ENCODE measurements around the gene CLDN15. TPM values are rescaled to one million over a fixed set of nuclear protein-coding genes. Genes with fewer than 3 reads are reported as not detected.

The CLDN15 gene
- total and polyA plus RNA-seq, 2 donors from 2014 or later: 11.9 to 13.3 TPM

DNA sequence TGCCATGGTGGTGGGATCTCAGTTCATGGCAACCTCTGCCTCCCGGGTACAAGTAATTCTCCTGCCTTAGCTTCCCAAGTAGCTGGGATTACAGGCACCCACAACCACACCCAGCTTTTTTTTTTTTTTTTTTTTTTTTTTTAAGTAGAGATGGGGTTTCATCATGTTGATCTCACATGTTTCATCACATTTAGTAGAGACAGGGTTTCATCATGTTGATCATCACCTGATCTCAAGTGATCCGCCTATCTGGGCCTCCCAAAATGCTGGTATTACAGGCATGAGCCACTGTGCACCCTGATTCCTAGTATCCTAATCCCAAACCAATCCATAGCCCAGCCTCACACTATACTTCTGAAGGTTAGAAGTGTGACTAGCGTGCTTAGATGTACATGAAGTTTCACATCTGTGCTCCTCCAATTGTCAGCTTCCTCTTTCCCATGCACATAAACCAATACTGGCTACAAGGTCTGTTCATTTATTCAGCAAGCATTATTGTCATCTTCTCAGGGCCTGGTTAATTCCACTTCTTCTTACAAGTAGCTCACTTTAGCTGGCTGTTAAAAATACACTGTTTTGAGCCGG is 50.7 kb downstream of the CLDN15 start:
- H3K9ac ChIP-seq (ENCODE audit: low read length in 3 of 3): no peak overlapping the region
- intact Hi-C loops (cut with DNase I): no loop called here
- no peaks in the 10 kb centered on the region for H3K9me3 ChIP-seq (ENCODE audit: control insufficient read depth in 2 of 3, insufficient read depth in 1 of 3, low read length in 3 of 3)
- DNase-seq: no peak
- TF ChIP-seq, protein P1, sequence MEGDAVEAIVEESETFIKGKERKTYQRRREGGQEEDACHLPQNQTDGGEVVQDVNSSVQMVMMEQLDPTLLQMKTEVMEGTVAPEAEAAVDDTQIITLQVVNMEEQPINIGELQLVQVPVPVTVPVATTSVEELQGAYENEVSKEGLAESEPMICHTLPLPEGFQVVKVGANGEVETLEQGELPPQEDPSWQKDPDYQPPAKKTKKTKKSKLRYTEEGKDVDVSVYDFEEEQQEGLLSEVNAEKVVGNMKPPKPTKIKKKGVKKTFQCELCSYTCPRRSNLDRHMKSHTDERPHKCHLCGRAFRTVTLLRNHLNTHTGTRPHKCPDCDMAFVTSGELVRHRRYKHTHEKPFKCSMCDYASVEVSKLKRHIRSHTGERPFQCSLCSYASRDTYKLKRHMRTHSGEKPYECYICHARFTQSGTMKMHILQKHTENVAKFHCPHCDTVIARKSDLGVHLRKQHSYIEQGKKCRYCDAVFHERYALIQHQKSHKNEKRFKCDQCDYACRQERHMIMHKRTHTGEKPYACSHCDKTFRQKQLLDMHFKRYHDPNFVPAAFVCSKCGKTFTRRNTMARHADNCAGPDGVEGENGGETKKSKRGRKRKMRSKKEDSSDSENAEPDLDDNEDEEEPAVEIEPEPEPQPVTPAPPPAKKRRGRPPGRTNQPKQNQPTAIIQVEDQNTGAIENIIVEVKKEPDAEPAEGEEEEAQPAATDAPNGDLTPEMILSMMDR (IDR thresholded peaks at IDR 0.05; ENCODE audit: borderline replicate concordance, extremely low read depth, insufficient read depth): no peak
- no peaks in the 10 kb centered on the region for H3K27me3 ChIP-seq (ENCODE audit: control insufficient read depth, insufficient read depth, low read length)
- no peaks in the 10 kb centered on the region for H3K4me1 ChIP-seq (ENCODE audit: control insufficient read depth in 2 of 3, insufficient read depth in 2 of 3, low read depth in 1 of 3, low read length in 3 of 3)
- FAIRE-seq: no peak
- no peaks in the 10 kb centered on the region for H3K36me3 ChIP-seq (ENCODE audit: control insufficient read depth in 2 of 3, insufficient read depth in 3 of 3, low read length in 3 of 3)
- H3K27ac ChIP-seq (ENCODE audit: low read depth in 2 of 2, low read length in 2 of 2): no peak overlapping the region
- H3K4me3 ChIP-seq (ENCODE audit: low read length in 3 of 3): no peak overlapping the region

DNA sequence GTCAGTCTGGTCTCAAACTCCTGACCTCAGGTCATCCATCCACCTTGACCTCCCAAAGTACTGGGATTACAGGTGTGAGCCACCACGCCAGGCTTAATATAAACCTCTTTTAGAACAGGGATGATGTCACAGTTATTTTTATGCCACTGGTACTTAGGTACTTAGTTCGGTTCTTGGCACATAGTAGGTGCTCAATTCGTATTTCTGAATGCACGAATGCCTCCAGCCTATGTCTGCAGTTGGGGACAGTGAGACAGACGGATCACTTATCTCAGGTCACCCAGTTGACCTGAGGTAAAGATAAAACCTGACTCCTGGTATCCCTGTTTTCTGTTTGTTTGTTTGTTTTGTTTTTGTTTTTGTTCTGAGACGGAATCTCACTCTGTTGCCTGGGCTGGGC is 51.4 kb downstream of the CLDN15 start:
- intact Hi-C loops (cut with DNase I): no loop called here

DNA sequence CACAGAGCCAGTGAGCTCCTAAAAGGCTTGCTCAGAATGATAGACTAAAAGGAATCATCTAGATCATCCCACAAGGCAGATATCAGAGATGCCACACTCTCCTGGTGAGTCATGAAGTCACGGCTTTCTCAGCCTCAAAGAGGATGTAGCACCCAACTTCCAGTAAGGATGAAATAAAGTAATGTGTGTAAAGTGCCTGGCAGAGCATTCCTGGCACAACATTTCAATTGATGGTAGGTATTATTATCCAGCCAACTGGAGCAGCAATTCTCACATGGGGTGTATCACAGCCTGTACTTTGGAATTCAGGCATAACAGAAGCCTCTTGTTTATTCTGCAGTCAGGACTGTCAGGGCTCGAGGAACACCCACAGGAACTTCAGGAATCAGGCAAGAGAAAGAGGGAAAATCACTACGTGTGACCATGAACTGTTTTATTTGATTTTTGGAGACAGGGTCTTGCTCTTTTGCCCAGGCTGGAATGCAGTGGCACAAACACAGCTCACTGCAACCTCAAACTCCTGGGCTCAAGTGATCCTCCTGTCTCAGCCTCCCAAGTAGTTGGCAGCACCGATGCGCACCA is 52.3 kb downstream of the CLDN15 start:
- no peak for FAIRE-seq

More for the DNA sequence above, 51.4 kb downstream of the CLDN15 start:
- no peak overlapping the region for H3K27ac ChIP-seq (ENCODE audit: low read depth in 2 of 2, low read length in 2 of 2)
- FAIRE-seq (no peak), DNase-seq (no peak)
- H3K9me3 ChIP-seq (ENCODE audit: control insufficient read depth in 2 of 3, insufficient read depth in 1 of 3, low read length in 3 of 3): no peaks in the 10 kb centered on the region
- H3K36me3 ChIP-seq (ENCODE audit: control insufficient read depth in 2 of 3, insufficient read depth in 3 of 3, low read length in 3 of 3): no peaks in the 10 kb centered on the region
- TF ChIP-seq, protein P1 (IDR thresholded peaks at IDR 0.05; ENCODE audit: borderline replicate concordance, extremely low read depth, insufficient read depth): no peak
- H3K27me3 ChIP-seq (ENCODE audit: control insufficient read depth, insufficient read depth, low read length): no peaks in the 10 kb centered on the region
- no peak overlapping the region for H3K9ac ChIP-seq (ENCODE audit: low read length in 3 of 3)
- H3K4me1 ChIP-seq (ENCODE audit: control insufficient read depth in 2 of 3, insufficient read depth in 2 of 3, low read depth in 1 of 3, low read length in 3 of 3): no peaks in the 10 kb centered on the region
- H3K4me3 ChIP-seq (ENCODE audit: low read length in 3 of 3): no peak overlapping the region

More for the DNA sequence above, 52.3 kb downstream of the CLDN15 start:
- no peaks in the 10 kb centered on the region for H3K36me3 ChIP-seq (ENCODE audit: control insufficient read depth in 2 of 3, insufficient read depth in 3 of 3, low read length in 3 of 3)
- no peak overlapping the region for H3K4me3 ChIP-seq (ENCODE audit: low read length in 3 of 3)
- no peaks in the 10 kb centered on the region for H3K4me1 ChIP-seq (ENCODE audit: control insufficient read depth in 2 of 3, insufficient read depth in 2 of 3, low read depth in 1 of 3, low read length in 3 of 3)
- TF ChIP-seq, protein P1 (IDR thresholded peaks at IDR 0.05; ENCODE audit: borderline replicate concordance, extremely low read depth, insufficient read depth): no peak
- no peak for DNase-seq
- peaks cover 7% of the 10 kb centered on the region for H3K27me3 ChIP-seq (ENCODE audit: control insufficient read depth, insufficient read depth, low read length)
- intact Hi-C loops (cut with DNase I): no loop called here
- H3K9me3 ChIP-seq (ENCODE audit: control insufficient read depth in 2 of 3, insufficient read depth in 1 of 3, low read length in 3 of 3): no peaks in the 10 kb centered on the region
- no peak overlapping the region for H3K27ac ChIP-seq (ENCODE audit: low read depth in 2 of 2, low read length in 2 of 2)
- no peak overlapping the region for H3K9ac ChIP-seq (ENCODE audit: low read length in 3 of 3)

Other genes with a start within 250 kb of the CLDN15 start
- gene MUC17, start 217.7 kb downstream of the CLDN15 start, total RNA-seq: not detected
- not detected for gene MUC17, start 217.7 kb downstream of the CLDN15 start, polyA plus RNA-seq (ENCODE audit: insufficient read depth, low read depth, low replicate concordance)
- 54.5 TPM for gene TRIM56, start 152.3 kb downstream of the CLDN15 start, total RNA-seq
- 6.9 TPM for gene TRIM56, start 152.3 kb downstream of the CLDN15 start, polyA plus RNA-seq (ENCODE audit: insufficient read depth, low read depth, low replicate concordance)
- 9.9 TPM for gene SERPINE1, start 110.7 kb downstream of the CLDN15 start, total RNA-seq
- gene SERPINE1, start 110.7 kb downstream of the CLDN15 start, polyA plus RNA-seq (ENCODE audit: insufficient read depth, low read depth, low replicate concordance): 3.5 TPM
- gene AP1S1, start 83.3 kb downstream of the CLDN15 start, total RNA-seq: 50.4 TPM
- 133 TPM for gene AP1S1, start 83.3 kb downstream of the CLDN15 start, polyA plus RNA-seq (ENCODE audit: insufficient read depth, low read depth, low replicate concordance)
- 0.38 TPM for gene VGF, start 72.2 kb downstream of the CLDN15 start, total RNA-seq
- 2.2 TPM for gene VGF, start 72.2 kb downstream of the CLDN15 start, polyA plus RNA-seq (ENCODE audit: insufficient read depth, low read depth, low replicate concordance)
- gene NAT16, start 57.5 kb downstream of the CLDN15 start, total RNA-seq: not detected
- gene NAT16, start 57.5 kb downstream of the CLDN15 start, polyA plus RNA-seq (ENCODE audit: insufficient read depth, low read depth, low replicate concordance): not detected
- 0.25 TPM for gene MOGAT3, start 36.8 kb downstream of the CLDN15 start, total RNA-seq
- gene MOGAT3, start 36.8 kb downstream of the CLDN15 start, polyA plus RNA-seq (ENCODE audit: insufficient read depth, low read depth, low replicate concordance): 0.37 TPM
- 78.8 TPM for gene PLOD3, start 20.2 kb downstream of the CLDN15 start, total RNA-seq
- 53.5 TPM for gene PLOD3, start 20.2 kb downstream of the CLDN15 start, polyA plus RNA-seq (ENCODE audit: insufficient read depth, low read depth, low replicate concordance)
- gene ZNHIT1, start 19.6 kb downstream of the CLDN15 start, total RNA-seq: 74.9 TPM
- gene ZNHIT1, start 19.6 kb downstream of the CLDN15 start, polyA plus RNA-seq (ENCODE audit: insufficient read depth, low read depth, low replicate concordance): 208 TPM
- 180 TPM for gene FIS1, start 7.3 kb upstream of the CLDN15 start, total RNA-seq
- 472 TPM for gene FIS1, start 7.3 kb upstream of the CLDN15 start, polyA plus RNA-seq (ENCODE audit: insufficient read depth, low read depth, low replicate concordance)
- 42.5 TPM for gene IFT22, start 84.0 kb upstream of the CLDN15 start, total RNA-seq
- gene IFT22, start 84.0 kb upstream of the CLDN15 start, polyA plus RNA-seq (ENCODE audit: insufficient read depth, low read depth, low replicate concordance): 92.7 TPM
- gene COL26A1, start 125.1 kb upstream of the CLDN15 start, total RNA-seq: 1.2 TPM
- gene COL26A1, start 125.1 kb upstream of the CLDN15 start, polyA plus RNA-seq (ENCODE audit: insufficient read depth, low read depth, low replicate concordance): 3.5 TPM